Fibroblast of skin of right biceps (primary cell): ENCODE measurements around the gene SUSD3.
A peak's percentile ranks its signal among the peaks of the same experiment; 100 is the strongest.

Source experiments
- DNase-seq: peaks from one replicate; pipeline ENCODE4 v3.0.0-alpha.2; 2013

The SUSD3 gene

DNA sequence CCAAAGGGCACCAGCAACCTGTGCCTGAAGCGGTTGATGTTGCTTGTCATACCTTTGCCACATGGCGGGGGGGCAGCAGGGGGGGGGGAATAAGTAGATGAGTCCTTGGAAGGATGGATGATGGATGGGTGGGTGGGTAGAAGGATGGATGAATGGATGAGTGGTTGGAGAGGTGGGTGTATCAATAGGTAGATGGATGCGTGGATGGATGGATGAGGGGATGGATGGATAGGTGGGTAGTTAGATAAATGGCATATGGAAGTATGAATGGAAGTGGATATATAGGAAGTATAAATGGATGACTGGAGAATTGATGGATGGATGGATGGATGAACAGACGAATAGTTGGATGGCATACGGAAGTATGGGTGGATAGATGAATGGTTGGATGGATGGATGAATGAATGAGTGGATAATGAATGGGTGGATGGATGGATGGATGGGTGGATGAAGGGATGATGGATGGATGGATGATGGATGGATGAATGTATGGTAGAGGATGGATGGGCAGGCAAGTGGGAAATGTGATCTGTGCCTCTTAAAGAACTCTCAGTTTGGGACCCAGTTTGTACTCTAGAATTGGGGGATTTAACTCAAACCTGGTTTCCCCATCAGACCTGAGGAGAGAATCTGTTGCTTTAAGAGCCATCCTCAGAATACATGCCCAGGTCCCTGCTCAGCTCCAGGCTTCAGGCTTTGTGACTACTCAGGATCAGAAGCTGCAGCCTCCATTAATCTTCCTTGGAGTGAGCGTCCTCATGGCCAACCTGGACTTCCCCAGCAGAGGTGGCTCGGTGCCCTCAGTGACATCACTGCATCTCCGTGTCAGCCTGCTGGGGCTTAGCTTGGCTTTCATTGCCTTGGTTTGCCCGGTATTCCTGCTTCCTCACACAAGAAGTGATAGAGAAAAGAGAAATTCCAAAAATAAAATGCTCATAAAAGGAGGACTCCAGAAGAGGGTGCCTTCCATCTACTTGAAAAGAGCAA, 27.6 kb upstream of the SUSD3 start:
- no peak for DNase-seq

DNA sequence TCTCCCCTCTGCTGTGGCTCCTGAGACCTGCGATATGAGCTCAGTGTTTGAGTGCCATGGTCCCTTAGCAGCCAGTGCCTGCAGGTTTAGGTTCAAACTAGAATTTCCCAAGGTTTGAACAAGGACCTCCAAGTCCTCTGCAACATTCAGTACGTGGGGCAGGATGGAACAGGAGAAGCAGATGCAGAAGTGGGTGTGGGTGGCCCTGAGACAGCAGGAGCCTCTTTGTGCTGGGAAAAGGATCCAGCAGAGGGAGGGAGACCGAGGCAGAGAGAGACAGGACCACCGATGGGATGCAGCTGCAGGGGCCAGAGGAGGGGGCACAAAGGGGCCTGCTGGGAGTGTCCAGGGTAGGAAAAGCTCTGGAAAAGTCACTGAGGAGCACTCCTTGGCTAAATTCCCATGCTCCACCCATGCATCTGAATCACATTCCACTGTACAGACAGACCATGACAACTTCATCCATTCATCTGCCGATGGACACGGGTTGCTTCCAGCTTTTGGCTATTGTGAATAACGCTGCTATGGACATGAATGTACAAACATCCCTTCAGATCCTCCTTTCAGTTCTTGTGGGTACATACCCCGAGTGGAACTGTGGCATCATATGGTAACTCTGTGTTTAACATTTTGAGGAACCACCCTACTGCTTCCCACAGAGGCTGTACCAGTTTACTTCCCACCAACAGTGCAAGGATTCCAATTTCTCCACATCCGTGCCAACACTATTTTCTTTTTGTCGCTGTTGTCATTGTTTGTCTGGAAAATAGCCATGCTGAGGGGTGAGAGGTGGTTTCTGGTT, 26.7 kb upstream of the SUSD3 start:
- no peak for DNase-seq

- no peak for DNase-seq
Measured at GRCh38 chr9:93032545-93032944, 26.0 kb upstream of the SUSD3 start.

- no peak for DNase-seq
Measured at GRCh38 chr9:93033531-93033930, 25.0 kb upstream of the SUSD3 start.

DNA sequence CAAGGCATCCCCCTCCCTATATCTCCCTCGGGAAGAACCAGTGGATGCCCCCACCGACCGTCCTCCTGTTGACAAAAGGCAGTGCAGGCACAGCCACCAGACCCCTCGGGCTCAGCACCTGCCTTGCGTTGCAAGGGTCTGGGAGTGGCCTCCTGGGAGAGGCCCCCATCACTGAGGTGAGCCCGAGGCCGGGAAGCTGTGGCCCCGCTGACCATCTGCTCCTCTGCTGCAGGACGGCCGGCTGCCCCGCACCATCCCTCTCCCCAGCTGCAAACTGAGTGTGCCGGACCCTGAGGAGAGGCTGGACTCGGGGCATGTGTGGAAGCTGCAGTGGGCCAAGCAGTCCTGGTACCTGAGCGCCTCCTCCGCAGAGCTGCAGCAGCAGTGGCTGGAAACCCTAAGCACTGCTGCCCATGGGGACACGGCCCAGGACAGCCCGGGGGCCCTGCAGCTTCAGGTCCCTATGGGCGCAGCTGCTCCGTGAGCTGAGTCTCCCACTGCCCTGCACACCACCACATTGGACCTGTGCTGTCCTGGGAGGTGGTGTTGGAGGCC, 23.3 kb upstream of the SUSD3 start:
- DNase-seq = no peak

DNA sequence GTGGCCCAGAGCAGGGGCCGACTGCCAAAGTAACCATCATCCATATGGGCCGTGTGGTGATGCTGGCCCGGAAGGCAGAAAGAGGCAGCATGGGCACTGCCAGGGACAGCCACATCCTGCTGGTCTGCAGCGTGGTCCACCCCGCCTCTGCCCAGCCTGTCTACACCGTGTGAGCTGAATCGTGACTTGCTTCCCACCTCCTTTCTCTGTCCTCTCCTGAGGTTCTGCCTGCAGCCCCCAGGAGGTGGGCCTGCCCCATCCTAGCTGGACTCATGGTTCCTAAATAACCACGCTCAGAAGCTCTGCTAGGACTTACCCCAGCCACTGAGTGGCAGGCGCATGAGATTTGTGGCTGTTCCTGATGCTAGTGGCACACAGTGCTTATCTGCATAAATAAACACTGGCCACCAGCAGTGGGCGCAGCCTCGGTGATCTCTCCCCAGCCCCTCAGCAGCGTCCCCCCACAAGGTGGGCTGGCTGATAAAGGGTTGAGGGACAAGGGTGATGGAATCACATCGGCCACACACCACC, 22.6 kb upstream of the SUSD3 start:
- no peak for DNase-seq

DNA sequence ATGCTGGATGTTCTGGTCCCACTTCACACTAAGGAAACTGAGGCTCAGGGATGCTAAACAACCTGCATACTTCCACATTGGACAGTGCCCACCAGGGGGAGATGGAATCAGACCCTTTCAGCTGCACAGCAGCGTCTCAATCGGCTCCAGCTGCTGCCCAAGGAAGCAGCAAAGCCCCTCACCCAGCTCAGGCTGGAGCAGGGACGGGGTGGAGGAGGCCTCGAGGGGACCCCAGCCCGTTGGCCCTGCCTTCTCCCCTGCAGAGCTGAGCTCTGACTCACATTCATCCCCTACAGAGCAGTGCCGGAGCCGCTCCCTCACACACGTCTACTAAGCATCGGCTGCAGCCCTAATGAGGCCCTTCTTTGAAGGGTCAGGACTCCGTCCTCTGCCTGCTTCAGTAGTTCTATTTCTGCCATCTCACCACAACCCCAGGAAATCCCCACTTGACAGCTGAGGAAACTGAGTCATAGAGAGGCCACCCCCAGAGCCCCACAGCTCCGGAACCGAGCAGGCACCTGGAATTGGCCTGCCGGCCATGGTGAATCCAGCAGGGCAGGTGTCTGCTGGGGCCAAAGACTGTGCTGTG, 21.5 kb upstream of the SUSD3 start:
- DNase-seq = no peak

DNA sequence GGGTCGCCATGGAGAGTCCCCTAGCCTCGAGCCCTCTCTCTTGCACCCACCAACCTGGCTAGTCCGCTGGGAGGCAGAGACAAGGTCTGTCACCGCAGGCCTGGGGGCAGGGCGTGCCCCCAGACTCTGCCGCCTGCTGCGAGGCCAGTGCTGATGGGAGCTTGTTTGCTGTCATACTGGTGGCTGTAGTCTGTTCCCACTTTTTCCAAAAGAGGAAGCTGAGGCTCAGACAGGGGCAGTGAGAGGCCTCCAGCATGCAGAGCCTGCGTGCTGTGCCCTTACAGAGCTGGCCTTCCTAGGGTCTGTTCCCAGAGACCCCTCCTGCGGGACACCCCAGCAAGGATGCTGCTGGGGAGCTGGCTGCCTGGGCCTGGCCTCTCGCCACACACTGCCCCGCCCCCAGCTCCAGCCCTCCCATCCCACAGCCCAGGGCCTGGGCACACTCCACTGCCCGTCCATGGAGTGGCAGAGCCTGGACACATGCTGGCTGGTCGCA, 21.0 kb upstream of the SUSD3 start:
- DNase-seq = no peak

GRCh38 chr9:93038918-93039317, 19.6 kb upstream of the SUSD3 start:
- DNase-seq = no peak

- DNase-seq = no peak
Measured at GRCh38 chr9:93039456-93039855, 19.0 kb upstream of the SUSD3 start.

DNA sequence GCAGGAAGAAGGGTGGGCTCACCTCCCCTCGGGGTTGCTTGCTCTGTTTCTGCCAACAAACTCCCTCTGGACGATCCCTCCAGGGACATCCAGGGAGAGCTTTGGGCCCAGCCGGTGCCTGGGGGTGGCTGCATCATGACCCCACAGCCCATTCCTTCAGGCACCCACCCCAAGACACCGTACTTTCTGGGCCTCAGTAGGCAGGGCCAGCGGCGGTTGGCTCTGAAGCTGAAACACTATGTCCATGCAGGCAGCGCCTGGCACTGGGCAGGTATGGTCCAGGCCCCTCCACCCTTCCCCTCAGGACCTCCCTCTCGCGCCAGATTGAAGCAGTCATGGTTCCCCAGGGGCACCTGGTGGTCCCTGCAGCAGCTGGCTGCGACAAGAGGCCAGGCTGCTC, 18.5 kb upstream of the SUSD3 start:
- DNase-seq = no peak

DNA sequence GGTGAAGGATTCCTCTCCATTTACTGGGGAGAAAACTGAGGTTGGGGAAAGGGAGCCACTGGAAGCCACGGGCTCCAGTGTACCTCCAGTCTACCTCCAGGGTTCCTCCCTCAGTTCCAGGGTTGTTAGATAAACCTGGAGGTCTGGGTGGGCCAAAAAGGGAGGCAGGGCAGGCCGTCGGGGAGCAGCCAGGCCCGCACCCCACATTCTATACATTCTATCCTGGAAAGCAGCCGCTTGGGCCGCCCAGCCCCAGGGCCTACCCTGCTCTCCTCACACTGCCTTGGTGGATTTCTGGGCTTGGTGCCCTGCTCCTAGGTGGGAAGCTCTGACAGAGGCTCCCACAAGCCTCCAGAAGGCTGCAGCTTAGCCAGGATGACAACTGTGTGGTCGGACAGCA, 18.1 kb upstream of the SUSD3 start:
- no peak for DNase-seq

- no peak for DNase-seq
Measured at GRCh38 chr9:93041108-93041802, 17.2 kb upstream of the SUSD3 start.

- DNase-seq = no peak
Measured at GRCh38 chr9:93043122-93043521, 15.4 kb upstream of the SUSD3 start.

- DNase-seq = no peak
Measured at GRCh38 chr9:93045521-93045920, 13.0 kb upstream of the SUSD3 start.

- DNase-seq = no peak
Measured at GRCh38 chr9:93048566-93049448, 9.7 kb upstream of the SUSD3 start.

GRCh38 chr9:93049491-93049890, 9.0 kb upstream of the SUSD3 start:
- DNase-seq = no peak

GRCh38 chr9:93050231-93050630, 8.3 kb upstream of the SUSD3 start:
- DNase-seq = no peak

DNA sequence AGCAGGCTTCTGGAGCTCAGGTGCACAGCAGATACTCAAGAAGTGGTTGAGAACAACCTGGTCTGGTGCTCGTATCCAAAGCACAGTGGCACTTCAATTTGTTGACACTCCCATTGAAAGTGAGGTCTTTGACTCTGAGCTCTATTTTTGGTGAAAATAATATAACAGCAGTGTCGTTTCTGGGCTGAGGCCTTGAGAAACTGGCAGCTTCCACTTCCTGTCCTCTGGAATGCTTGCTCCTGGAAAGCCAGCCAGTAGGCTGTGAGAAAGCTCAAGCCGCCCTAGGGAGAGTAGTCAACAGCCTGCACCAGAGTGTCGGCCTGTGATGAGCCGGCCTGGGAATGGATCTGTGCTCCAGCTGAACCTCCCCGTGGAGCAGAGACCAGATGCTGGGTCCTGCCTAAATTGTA, 6.8 kb upstream of the SUSD3 start:
- DNase-seq = peak; percentile 40

DNA sequence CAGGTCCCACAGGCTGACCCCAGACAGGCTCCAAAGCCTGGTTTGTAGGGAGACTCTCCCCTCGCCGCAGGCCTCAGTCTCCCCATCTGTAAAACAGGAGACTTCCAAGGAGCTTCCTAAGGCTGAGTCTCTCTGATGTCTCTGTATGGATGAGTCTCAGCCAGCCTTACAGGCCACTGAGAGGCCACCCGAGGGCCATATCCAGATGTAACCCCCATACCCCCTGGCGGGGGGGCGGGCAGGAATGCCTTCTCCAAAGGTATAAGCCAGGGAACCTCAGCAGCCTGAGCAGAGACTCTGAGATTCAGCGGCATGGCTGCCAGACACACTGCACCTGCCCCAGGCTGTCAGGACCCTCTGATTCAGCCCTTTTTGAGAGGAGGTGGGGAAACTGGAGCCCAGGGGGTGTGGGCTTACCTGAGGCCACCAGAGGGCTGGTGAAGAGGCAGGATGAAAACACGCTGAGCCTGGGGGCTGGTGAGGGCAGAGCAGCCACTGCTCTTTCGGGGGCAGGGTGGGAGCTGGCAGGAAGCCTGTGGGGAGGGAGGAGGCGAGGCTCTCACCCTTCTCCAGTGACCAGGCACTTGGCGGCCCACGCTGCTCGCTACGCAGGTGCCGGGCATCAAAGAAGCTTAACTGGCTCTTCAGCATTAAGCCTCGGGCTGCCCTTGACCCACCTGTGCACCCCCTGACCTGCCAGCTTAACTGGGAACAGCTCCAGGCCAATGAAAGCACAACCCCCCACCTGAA, 5.5 kb upstream of the SUSD3 start:
- DNase-seq = no peak
